Measurements from ENCODE around the gene STK32C.

- TF ChIP-seq CTCF (IDR thresholded peaks at IDR 0.05) = no peak
- no peak for TF ChIP-seq EZH2 (IDR thresholded peaks at IDR 0.05)
These were observed 31.1 kb upstream of the STK32C start for GRCh38 chr10:132338876-132339275.

Measured in neural progenitor cell (in vitro differentiated cells).